HCT116 (cell line): ENCODE results near the gene NHP2. TPM values are rescaled to one million over a fixed set of nuclear protein-coding genes. Genes with fewer than 3 reads are reported as not detected.

Experiments
- ATAC-seq: fragments of 200-7000 bp; cut with Tn5 transposase; 2 replicates; pipeline ENCODE4 v1.9.1; 2020; ENCODE audit warnings: mild to moderate bottlenecking, moderate library complexity
- BruUV-seq: library from RNA; stranded (reverse); fragments of 400-500 nt; replicated peaks from 2 replicates; lab custom pipeline; 2021; lab: Mats Ljungman, UMichigan
- CTCF ChIA-PET: fragments of 300-600 bp; sonication (Branson Sonifier 250); formaldehyde crosslinking; loops from one replicate; lab custom pipeline; 2021; ENCODE audit warnings: antibody characterized with exemption; lab: Charles Lee
- POLR2A ChIA-PET: fragments of 300-600, 350-600 bp; sonication (Branson Sonifier 250); formaldehyde crosslinking; loops from one replicate; lab custom pipeline; 2021; ENCODE audit warnings: antibody characterized with exemption; lab: Charles Lee
- RAD21 ChIA-PET, 2 experiments: fragments of 300-600 bp; sonication (Branson Sonifier 250); formaldehyde crosslinking; loops; one replicate each; lab custom pipeline; 2023; ENCODE audit warnings: low total read pairs in 2 of 2; ENCODE audit not compliant: uncharacterized antibody in 2 of 2, unreplicated experiment in 2 of 2, low non-redundant PET in 1 of 2; lab: Charles Lee
- DNase-seq: peaks from one replicate; pipeline ENCODE4 v3.0.0-alpha.2; 2010; ENCODE audit warnings: low read depth, low spot score
- H2AFZ ChIP-seq: fragments of 200-600 bp; shearing (Covaris generic), sonication (generic); 2 replicates; pipeline ENCODE4 v1.6.1; 2017; ENCODE audit warnings: low read depth, mixed run types, mixed read lengths, antibody characterized with exemption, low read length; ENCODE audit not compliant: poor library complexity, severe bottlenecking
- H3K27ac ChIP-seq: 2 replicates; pipeline ENCODE4 v1.5.1; 2012; ENCODE audit warnings: low read depth, low read length
- H3K27me3 ChIP-seq: fragments of 200-600 bp; sonication (generic); 2 replicates; pipeline ENCODE4 v1.6.1; 2016; ENCODE audit warnings: mixed run types, low read length, mixed read lengths; ENCODE audit not compliant: insufficient read depth
- H3K36me3 ChIP-seq, 2 experiments: fragments of 200-500 bp in 1 of 2; fragments of 200-600 bp in 1 of 2; sonication (Bioruptor generic) in 1 of 2; sonication (generic) in 1 of 2; 2 replicates each; pipeline versions ENCODE4 v1.5.1 to v1.6.1; 2014 to 2016; ENCODE audit warnings: low read length in 2 of 2, inconsistent platforms in 1 of 2, mixed read lengths in 1 of 2, mixed run types in 1 of 2; ENCODE audit not compliant: insufficient read depth in 2 of 2, control insufficient read depth in 1 of 2
- H3K4me1 ChIP-seq, 2 experiments: fragments of 200-600 bp in 1 of 2; sonication (generic) in 1 of 2; 2 replicates each; pipeline versions ENCODE4 v1.5.1 to v1.6.1; 2012 to 2017; ENCODE audit warnings: low read length in 2 of 2, inconsistent platforms in 1 of 2, mild to moderate bottlenecking in 1 of 2, mixed read lengths in 1 of 2, mixed run types in 1 of 2, moderate library complexity in 1 of 2; ENCODE audit not compliant: insufficient read depth in 2 of 2, control insufficient read depth in 1 of 2
- H3K4me2 ChIP-seq: fragments of 200-600 bp; sonication (generic); 2 replicates; pipeline ENCODE4 v1.6.1; 2017; ENCODE audit warnings: mixed run types, low read length, mixed read lengths
- H3K4me3 ChIP-seq, 2 experiments: fragments of 200-600 bp in 1 of 2; sonication (generic) in 1 of 2; replicated peaks in 1 of 2; 2 replicates each; pipeline ENCODE4 v1.5.1; 2011 to 2016; ENCODE audit warnings: low read length in 2 of 2, control low read depth in 1 of 2, low read depth in 1 of 2, mild to moderate bottlenecking in 1 of 2, mixed read lengths in 1 of 2, mixed run types in 1 of 2
- H3K79me2 ChIP-seq: fragments of 200-600 bp; sonication (generic); 2 replicates; pipeline ENCODE4 v1.6.1; 2017; ENCODE audit warnings: mild to moderate bottlenecking, mixed run types, low read length, moderate library complexity, mixed read lengths; ENCODE audit not compliant: insufficient read depth
- H3K9ac ChIP-seq: fragments of 200-600 bp; sonication (generic); 2 replicates; pipeline ENCODE4 v1.6.1; 2016; ENCODE audit warnings: low read length, mixed read lengths
- H3K9me2 ChIP-seq: fragments of 200-600 bp; sonication (generic), shearing (Covaris generic); 2 replicates; pipeline ENCODE4 v1.6.1; 2017; ENCODE audit warnings: mixed run types, mild to moderate bottlenecking, moderate library complexity; ENCODE audit not compliant: insufficient read depth
- H3K9me3 ChIP-seq, 2 experiments: fragments of 200-500 bp in 1 of 2; fragments of 200-600 bp in 1 of 2; sonication (Bioruptor generic) in 1 of 2; sonication (generic) in 1 of 2; 2 replicates each; pipeline ENCODE4 v1.6.1; 2014 to 2017; ENCODE audit warnings: low read length in 2 of 2, mixed read lengths in 2 of 2, inconsistent platforms in 1 of 2, low read depth in 1 of 2, mild to moderate bottlenecking in 1 of 2, mixed run types in 1 of 2, moderate library complexity in 1 of 2; ENCODE audit not compliant: control insufficient read depth in 1 of 2, insufficient read depth in 1 of 2
- H4K20me1 ChIP-seq: fragments of 200-600 bp; sonication (generic), shearing (Covaris generic); 2 replicates; pipeline ENCODE4 v1.6.1; 2017; ENCODE audit warnings: mixed run types, mild to moderate bottlenecking, moderate library complexity; ENCODE audit not compliant: insufficient read depth
- ATF3 ChIP-seq: IDR thresholded peaks from 2 replicates; pipeline ENCODE4 v1.6.1; 2012
- CBX3 ChIP-seq: IDR thresholded peaks from 2 replicates; pipeline ENCODE4 v1.6.1; 2012; ENCODE audit warnings: low read depth
- CEBPB ChIP-seq: IDR thresholded peaks from 2 replicates; pipeline ENCODE4 v1.6.1; 2012; ENCODE audit warnings: low read depth
- CTCF ChIP-seq, 3 experiments: fragments of 200-600 bp in 1 of 3; sonication (generic) in 1 of 3; IDR thresholded peaks in 2 of 3; conservative IDR thresholded peaks in 1 of 3; 2 replicates each; pipeline ENCODE4 v1.5.1; 2012 to 2017; ENCODE audit warnings: low read depth in 2 of 3, low read length in 2 of 3, antibody characterized with exemption in 1 of 3, borderline replicate concordance in 1 of 3, control low read depth in 1 of 3, mild to moderate bottlenecking in 1 of 3, mixed read lengths in 1 of 3, mixed run types in 1 of 3, moderate library complexity in 1 of 3; ENCODE audit not compliant: insufficient read depth in 1 of 3
- ELF1 ChIP-seq: IDR thresholded peaks from 2 replicates; pipeline ENCODE4 v1.6.1; 2012; ENCODE audit warnings: low read depth, borderline replicate concordance
- EZH2phosphoT487 ChIP-seq: fragments of 200-600 bp; IDR thresholded peaks from 2 replicates; pipeline ENCODE4 v1.6.1; 2018; ENCODE audit warnings: antibody characterized with exemption, borderline replicate concordance
- JUND ChIP-seq: IDR thresholded peaks from 2 replicates; pipeline ENCODE4 v1.6.1; 2012
- POLR2A ChIP-seq: IDR thresholded peaks from 2 replicates; pipeline ENCODE4 v1.7.0; 2011; ENCODE audit warnings: borderline replicate concordance; ENCODE audit not compliant: insufficient read depth, insufficient read length; ENCODE audit errors: extremely low read depth
- POLR2AphosphoS5 ChIP-seq: IDR thresholded peaks from 2 replicates; pipeline ENCODE4 v1.6.1; 2011; ENCODE audit warnings: mild to moderate bottlenecking, low read depth, low read length, moderate library complexity
- SIN3A ChIP-seq: IDR thresholded peaks from 2 replicates; pipeline ENCODE4 v1.6.1; 2012; ENCODE audit warnings: low read depth
- SP1 ChIP-seq: IDR thresholded peaks from 2 replicates; pipeline ENCODE4 v1.6.1; 2012; ENCODE audit warnings: low read depth
- SRF ChIP-seq: IDR thresholded peaks from 2 replicates; pipeline ENCODE4 v1.6.1; 2012; ENCODE audit warnings: low read depth
- TCF7L2 ChIP-seq: IDR thresholded peaks from 2 replicates; pipeline ENCODE4 v1.7.0; 2011; ENCODE audit warnings: borderline replicate concordance, inconsistent platforms; ENCODE audit not compliant: insufficient read depth, insufficient read length; ENCODE audit errors: extremely low read depth
- ZFX ChIP-seq: fragments of 450-650 bp; IDR thresholded peaks from 2 replicates; pipeline ENCODE4 v1.6.1; 2017
- intact Hi-C: fragments of 100-400 bp; cut with micrococcal nuclease; formaldehyde crosslinking; loops from 2 replicates; pipeline ENCODE4 v1.10.0; 2022
- total RNA-seq: library from RNA; stranded (reverse); gene quantifications from one replicate; pipeline ENCODE4 v1.2.1, GENCODE V29; 2021; ENCODE audit not compliant: unreplicated experiment
- TF ChIP-seq, protein P1 (sequence below): IDR thresholded peaks from 2 replicates; pipeline ENCODE4 v1.6.1; 2012

NHP2 gene
- total RNA-seq, 1 experiment from 2014 or later, result 260 TPM

- ChIA-PET RAD21 (no interaction called here), CTCF (no interaction called here), POLR2A (no interaction called here)
- no peaks in the 10 kb centered on the region for H3K9me2 ChIP-seq
- no peaks in the 10 kb centered on the region for H3K4me1 ChIP-seq
- ATAC-seq (no peak), DNase-seq (no peak)
- no peak overlapping the region for H3K4me3 ChIP-seq
- BruUV-seq, result no TSS peak
- no peak overlapping the region for H3K9ac ChIP-seq
- H2AFZ ChIP-seq, result no peak overlapping the region
- no peaks in the 10 kb centered on the region; a peak in 1 of 4 replicates for H3K36me3 ChIP-seq
- H3K27me3 ChIP-seq, result no peaks in the 10 kb centered on the region
- intact Hi-C loops, result no loop called here
- H3K27ac ChIP-seq, result no peak overlapping the region
- TF ChIP-seq POLR2A (no peak), CBX3 (no peak), ELF1 (no peak), EZH2phosphoT487 (no peak), SIN3A (no peak), CTCF (IDR thresholded peaks at IDR 0.05 in 2 of 3, conservative IDR thresholded peaks at IDR 0.05 in 1 of 3; ENCODE audit: borderline replicate concordance in 1 of 3, insufficient read depth in 1 of 3, low read depth in 2 of 3, low read length in 2 of 3) (no peak), SRF (no peak), SP1 (no peak), ATF3 (no peak), POLR2AphosphoS5 (no peak), TCF7L2 (no peak), JUND (no peak), ZFX (no peak), CEBPB (no peak)
- TF ChIP-seq, protein P1, sequence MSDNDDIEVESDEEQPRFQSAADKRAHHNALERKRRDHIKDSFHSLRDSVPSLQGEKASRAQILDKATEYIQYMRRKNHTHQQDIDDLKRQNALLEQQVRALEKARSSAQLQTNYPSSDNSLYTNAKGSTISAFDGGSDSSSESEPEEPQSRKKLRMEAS, result no peak
- TF ChIP-seq, all 23 proteins: peak for 0
- no peaks in the 10 kb centered on the region for H3K79me2 ChIP-seq
- no peak overlapping the region for H3K4me2 ChIP-seq
- no peaks in the 10 kb centered on the region for H3K9me3 ChIP-seq
- H4K20me1 ChIP-seq, result no peaks in the 10 kb centered on the region
Measured at GRCh38 chr5:178123966-178124925, 29.4 kb downstream of the NHP2 start.
